ENCODE measurements around the gene GRAMD1B. TPM values are rescaled to one million over a fixed set of nuclear protein-coding genes. Genes with fewer than 3 reads are reported as not detected.

Gene GRAMD1B
- 9.5 TPM for polyA plus RNA-seq (ENCODE audit: insufficient read length)

- DNase-seq (ENCODE audit: low read depth): no peak
These were observed at the start of gene GRAMD1B for GRCh38 chr11:123429913-123430720. TSS of gene GRAMD1B (plus strand) at chr11:123430269. CDS start at chr11:123430793, 524 bp downstream.

- DNase-seq (ENCODE audit: low read depth): no peak
These were observed 48.9 kb upstream of the GRAMD1B start for GRCh38 chr11:123381149-123381548.

- DNase-seq (ENCODE audit: low read depth): no peak
These were observed 48.1 kb upstream of the GRAMD1B start for GRCh38 chr11:123381817-123382554.

GRCh38 chr11:123382555-123383074 lies 47.5 kb upstream of the GRAMD1B start:
- no peak for DNase-seq (ENCODE audit: low read depth)

GRCh38 chr11:123384116-123384515 lies 46.0 kb upstream of the GRAMD1B start:
- DNase-seq (ENCODE audit: low read depth): no peak

GRCh38 chr11:123386796-123387510 lies 43.1 kb upstream of the GRAMD1B start:
- DNase-seq (ENCODE audit: low read depth): no peak

GRCh38 chr11:123388640-123389039 lies 41.4 kb upstream of the GRAMD1B start:
- no peak for DNase-seq (ENCODE audit: low read depth)

- DNase-seq (ENCODE audit: low read depth): no peak
These were observed 39.9 kb upstream of the GRAMD1B start for GRCh38 chr11:123390146-123390545.

- DNase-seq (ENCODE audit: low read depth): no peak
These were observed 38.3 kb upstream of the GRAMD1B start for GRCh38 chr11:123391646-123392348.

- DNase-seq (ENCODE audit: low read depth): no peak
These were observed 37.6 kb upstream of the GRAMD1B start for GRCh38 chr11:123392431-123392830.

- no peak for DNase-seq (ENCODE audit: low read depth)
These were observed 37.2 kb upstream of the GRAMD1B start for GRCh38 chr11:123392844-123393243.

GRCh38 chr11:123393312-123393927 lies 36.6 kb upstream of the GRAMD1B start:
- DNase-seq (ENCODE audit: low read depth): no peak

GRCh38 chr11:123404676-123405075 lies 25.4 kb upstream of the GRAMD1B start:
- no peak for DNase-seq (ENCODE audit: low read depth)

GRCh38 chr11:123405123-123405592 lies 24.9 kb upstream of the GRAMD1B start:
- no peak for DNase-seq (ENCODE audit: low read depth)

- DNase-seq (ENCODE audit: low read depth): no peak
These were observed 23.5 kb upstream of the GRAMD1B start for GRCh38 chr11:123406441-123407129.

- no peak for DNase-seq (ENCODE audit: low read depth)
These were observed 22.7 kb upstream of the GRAMD1B start for GRCh38 chr11:123407130-123407995.

- no peak for DNase-seq (ENCODE audit: low read depth)
These were observed 22.0 kb upstream of the GRAMD1B start for GRCh38 chr11:123407996-123408597.

GRCh38 chr11:123408619-123409455 lies 21.2 kb upstream of the GRAMD1B start:
- no peak for DNase-seq (ENCODE audit: low read depth)
